Vagina (tissue), 2 donors: ENCODE measurements around the gene PHRF1.

Experiments
- CTCF ChIP-seq, 3 experiments: fragments of 450-650 bp in 2 of 3; fragments of 200-600 bp in 1 of 3; sonication (generic) in 1 of 3; IDR thresholded peaks; one replicate each; pipeline ENCODE4 v1.5.1; 2017 to 2019; ENCODE audit warnings: antibody characterized with exemption in 3 of 3, mild to moderate bottlenecking in 2 of 3, moderate library complexity in 2 of 3
- POLR2A ChIP-seq, 2 donors: fragments of 450-650 bp; IDR thresholded peaks; one replicate each; pipeline ENCODE4 v1.6.1; 2017; ENCODE audit warnings: antibody characterized with exemption in 2 of 2, mild to moderate bottlenecking in 2 of 2, moderate library complexity in 2 of 2
- POLR2AphosphoS5 ChIP-seq, 2 donors: sonication (generic); formaldehyde crosslinking; IDR thresholded peaks; one replicate each; pipeline ENCODE4 v1.9.0; 2017; ENCODE audit warnings: antibody characterized with exemption in 2 of 2, mild to moderate bottlenecking in 2 of 2, low read depth in 1 of 2; ENCODE audit not compliant: insufficient read depth in 1 of 2

GRCh38 chr11:617912-618682 lies 41.8 kb downstream of the PHRF1 start:
- TF ChIP-seq POLR2AphosphoS5 (IDR thresholded peaks at IDR 0.05; ENCODE audit: insufficient read depth in 1 of 2, low read depth in 1 of 2) (no peak), CTCF (IDR thresholded peaks at IDR 0.05) (no peak), POLR2A (IDR thresholded peaks at IDR 0.05) (no peak)
